Peyer's patch (tissue), 4 donors: Measurements from ENCODE around the gene IARS2.

ENCODE experiments used
- CTCF ChIP-seq, 6 experiments: fragments of 450-650 bp in 4 of 6; fragments of 200-600 bp in 2 of 6; sonication (generic) in 1 of 6; IDR thresholded peaks; one replicate each; pipeline ENCODE4 v1.5.1; 2017 to 2019; ENCODE audit warnings: antibody characterized with exemption in 6 of 6, mild to moderate bottlenecking in 3 of 6, moderate library complexity in 1 of 6
- POLR2A ChIP-seq, 2 donors: fragments of 450-650 bp; IDR thresholded peaks; one replicate each; pipeline ENCODE4 v1.5.1; 2017; ENCODE audit warnings: antibody characterized with exemption in 2 of 2, mild to moderate bottlenecking in 2 of 2, moderate library complexity in 2 of 2

DNA sequence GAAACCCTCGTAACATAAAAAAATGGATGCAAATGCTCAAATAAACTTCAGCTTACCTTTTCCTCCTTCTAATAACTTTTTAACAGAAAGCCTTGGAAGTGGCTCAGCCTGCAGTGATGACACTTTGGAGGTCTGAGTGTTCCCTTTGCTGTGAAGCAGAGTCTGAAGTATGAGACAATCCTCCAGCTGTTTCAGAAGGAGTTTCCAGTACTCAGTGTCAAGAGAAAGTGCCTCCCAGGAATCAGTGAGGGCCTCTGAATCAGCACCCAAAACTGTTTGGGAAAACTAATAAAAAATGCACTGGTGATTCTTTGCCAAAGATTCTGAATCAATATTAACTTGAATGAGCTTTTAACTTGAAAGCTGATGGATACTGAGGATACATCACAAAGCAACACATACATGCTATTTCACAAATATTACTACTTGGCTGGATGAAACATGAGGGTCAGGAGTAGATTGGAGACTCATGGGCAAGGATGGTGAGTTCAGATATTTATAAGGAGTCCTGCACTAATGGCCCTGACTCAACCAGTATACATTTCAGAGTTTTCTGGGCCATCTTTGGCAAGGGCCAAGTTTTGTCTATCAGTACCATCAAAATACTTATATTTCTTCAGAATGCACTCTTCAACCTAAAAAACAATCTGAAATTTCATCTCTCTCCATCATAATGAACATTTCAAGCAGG lies 77.0 kb downstream of the IARS2 start:
- no peak for TF ChIP-seq POLR2A (IDR thresholded peaks at IDR 0.05)
- no peak for TF ChIP-seq CTCF (IDR thresholded peaks at IDR 0.05)
